Activated T-helper 1 cell treated with anti-CD3 and anti-CD28 coated beads, Interleukin-2, amount 50 U/mL, for 16 hours (primary cell): ENCODE results near the gene DBNL.

Experiments
- DNase-seq, 2 donors: peaks; one replicate each; pipeline ENCODE4 v3.0.0-alpha.2; 2020; ENCODE audit warnings: low read depth in 1 of 2, low spot score in 1 of 2

The DBNL gene

GRCh38 chr7:44109991-44110390, 65.5 kb downstream of the DBNL start:
- DNase-seq: no peak

- no peak for DNase-seq
Observed at GRCh38 chr7:44110719-44111635, 66.5 kb downstream of the DBNL start.
